Colonic mucosa (tissue), 4 donors: ENCODE data around the gene ICAM5. TPM values are rescaled to one million over a fixed set of nuclear protein-coding genes. Genes with fewer than 3 reads are reported as not detected.
"Not testable (repeated sequence)": the region's sequence is repeated elsewhere in the genome, so short reads cannot be mapped to it uniquely, and the experiment has no call there.

Source experiments
- DNase-seq: peaks from one replicate; pipeline ENCODE4 v3.0.0-alpha.2; 2020
- H3K27ac ChIP-seq: fragments of 200-600 bp; one replicate; pipeline ENCODE4 v1.8.0; 2021
- H3K27me3 ChIP-seq: fragments of 200-600 bp; one replicate; pipeline ENCODE4 v1.8.0; 2021
- H3K36me3 ChIP-seq: fragments of 200-600 bp; one replicate; pipeline ENCODE4 v1.8.0; 2021
- H3K4me1 ChIP-seq: fragments of 200-600 bp; one replicate; pipeline ENCODE4 v1.8.0; 2021; ENCODE audit warnings: mild to moderate bottlenecking
- H3K4me3 ChIP-seq: fragments of 200-600 bp; one replicate; pipeline ENCODE4 v1.8.0; 2021
- H3K9ac ChIP-seq, 2 donors: one replicate each; pipeline ENCODE4 v1.7.0; 2013; ENCODE audit warnings: control low read depth in 2 of 2, low read depth in 2 of 2, low read length in 2 of 2
- H3K9me3 ChIP-seq: fragments of 200-600 bp; one replicate; pipeline ENCODE4 v1.8.0; 2021
- intact Hi-C: fragments of 100-400 bp; cut with DNase I; formaldehyde crosslinking; loops from one replicate; pipeline ENCODE4 v1.14.1; 2022
- total RNA-seq, 2 donors: library from RNA; stranded (reverse); fragmentation: NEBNext Ultra II Directional in 1 of 2; extraction: Animal tissue kit (Norgen Biotek cat#: 25700) in 1 of 2; gene quantifications; one replicate each; pipeline ENCODE4 v1.2.1, GENCODE V29; 2021
- TF ChIP-seq, protein P1 (sequence below): fragments of 200-600 bp; IDR thresholded peaks from one replicate; pipeline ENCODE4 v1.8.0; 2022; ENCODE audit warnings: antibody characterized with exemption, mild to moderate bottlenecking
- donor health status: healthy.
- donor health status: DM: no; HTN: no; CAD: no.
- donor health status: DM: no; HTN: no; CAD: no.

ICAM5 gene
- total RNA-seq, 2 donors from 2014 or later = 0.74 to 1.3 TPM

DNA sequence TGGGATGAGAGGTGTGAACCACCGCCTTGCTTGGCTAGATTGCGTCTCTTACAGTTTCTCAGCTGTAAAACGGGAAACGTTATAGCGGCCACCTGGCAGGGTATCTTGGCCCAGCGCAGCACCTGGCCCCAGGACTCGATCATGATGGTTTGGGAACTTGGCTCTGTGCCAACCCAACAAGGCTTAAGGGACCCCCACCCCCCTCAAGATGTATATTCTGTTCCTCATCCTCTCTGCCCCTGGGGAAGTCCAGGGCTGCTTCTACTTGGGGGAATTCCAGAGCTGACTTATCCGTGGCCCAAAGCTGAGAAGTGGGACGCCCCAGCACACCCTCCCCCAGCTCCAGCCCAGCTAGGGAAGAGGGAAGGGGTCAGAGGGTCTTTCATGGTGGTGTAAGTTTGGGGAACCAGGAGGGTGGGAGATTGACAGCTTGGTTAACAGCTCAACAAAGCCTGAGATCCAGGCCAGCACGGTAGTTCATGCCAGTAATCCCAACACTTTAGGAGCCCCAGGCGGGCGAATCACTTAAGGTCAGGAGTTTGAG is 18.1 kb upstream of the ICAM5 start:
- DNase-seq = peak; percentile 45
- H3K9me3 ChIP-seq = no peaks in the 10 kb centered on the region
- H3K27me3 ChIP-seq = no peaks in the 10 kb centered on the region
- TF ChIP-seq, protein P1, sequence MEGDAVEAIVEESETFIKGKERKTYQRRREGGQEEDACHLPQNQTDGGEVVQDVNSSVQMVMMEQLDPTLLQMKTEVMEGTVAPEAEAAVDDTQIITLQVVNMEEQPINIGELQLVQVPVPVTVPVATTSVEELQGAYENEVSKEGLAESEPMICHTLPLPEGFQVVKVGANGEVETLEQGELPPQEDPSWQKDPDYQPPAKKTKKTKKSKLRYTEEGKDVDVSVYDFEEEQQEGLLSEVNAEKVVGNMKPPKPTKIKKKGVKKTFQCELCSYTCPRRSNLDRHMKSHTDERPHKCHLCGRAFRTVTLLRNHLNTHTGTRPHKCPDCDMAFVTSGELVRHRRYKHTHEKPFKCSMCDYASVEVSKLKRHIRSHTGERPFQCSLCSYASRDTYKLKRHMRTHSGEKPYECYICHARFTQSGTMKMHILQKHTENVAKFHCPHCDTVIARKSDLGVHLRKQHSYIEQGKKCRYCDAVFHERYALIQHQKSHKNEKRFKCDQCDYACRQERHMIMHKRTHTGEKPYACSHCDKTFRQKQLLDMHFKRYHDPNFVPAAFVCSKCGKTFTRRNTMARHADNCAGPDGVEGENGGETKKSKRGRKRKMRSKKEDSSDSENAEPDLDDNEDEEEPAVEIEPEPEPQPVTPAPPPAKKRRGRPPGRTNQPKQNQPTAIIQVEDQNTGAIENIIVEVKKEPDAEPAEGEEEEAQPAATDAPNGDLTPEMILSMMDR = no peak
- intact Hi-C loops = no loop called here
- peak overlapping the region; percentile 37 for H3K4me3 ChIP-seq
- H3K9ac ChIP-seq = peak overlapping the region; percentile 63 to 78
- H3K4me1 ChIP-seq = peaks cover 9% of the 10 kb centered on the region
- peak overlapping the region; percentile 81 for H3K27ac ChIP-seq
- H3K36me3 ChIP-seq = no peaks in the 10 kb centered on the region

DNA sequence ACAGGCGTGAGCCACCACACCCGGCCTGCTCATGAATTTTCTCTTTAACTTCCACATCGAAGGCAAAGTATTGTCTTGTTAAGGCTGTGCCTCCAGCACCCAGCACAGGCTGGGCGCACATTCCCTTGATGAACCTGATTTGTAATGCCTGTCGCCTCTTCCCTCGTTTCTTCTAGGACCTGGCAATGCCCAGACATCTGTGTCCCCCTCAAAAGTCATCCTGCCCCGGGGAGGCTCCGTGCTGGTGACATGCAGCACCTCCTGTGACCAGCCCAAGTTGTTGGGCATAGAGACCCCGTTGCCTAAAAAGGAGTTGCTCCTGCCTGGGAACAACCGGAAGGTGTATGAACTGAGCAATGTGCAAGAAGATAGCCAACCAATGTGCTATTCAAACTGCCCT is 15.2 kb upstream of the ICAM5 start:
- no peaks in the 10 kb centered on the region for H3K9me3 ChIP-seq
- no peak for DNase-seq
- no peak overlapping the region for H3K4me3 ChIP-seq
- H3K27me3 ChIP-seq = no peaks in the 10 kb centered on the region
- intact Hi-C loops = no loop called here
- H3K27ac ChIP-seq = no peak overlapping the region
- no peaks in the 10 kb centered on the region for H3K36me3 ChIP-seq
- TF ChIP-seq, protein P1 = no peak
- peaks cover 9% of the 10 kb centered on the region for H3K4me1 ChIP-seq
- no peak overlapping the region for H3K9ac ChIP-seq

DNA sequence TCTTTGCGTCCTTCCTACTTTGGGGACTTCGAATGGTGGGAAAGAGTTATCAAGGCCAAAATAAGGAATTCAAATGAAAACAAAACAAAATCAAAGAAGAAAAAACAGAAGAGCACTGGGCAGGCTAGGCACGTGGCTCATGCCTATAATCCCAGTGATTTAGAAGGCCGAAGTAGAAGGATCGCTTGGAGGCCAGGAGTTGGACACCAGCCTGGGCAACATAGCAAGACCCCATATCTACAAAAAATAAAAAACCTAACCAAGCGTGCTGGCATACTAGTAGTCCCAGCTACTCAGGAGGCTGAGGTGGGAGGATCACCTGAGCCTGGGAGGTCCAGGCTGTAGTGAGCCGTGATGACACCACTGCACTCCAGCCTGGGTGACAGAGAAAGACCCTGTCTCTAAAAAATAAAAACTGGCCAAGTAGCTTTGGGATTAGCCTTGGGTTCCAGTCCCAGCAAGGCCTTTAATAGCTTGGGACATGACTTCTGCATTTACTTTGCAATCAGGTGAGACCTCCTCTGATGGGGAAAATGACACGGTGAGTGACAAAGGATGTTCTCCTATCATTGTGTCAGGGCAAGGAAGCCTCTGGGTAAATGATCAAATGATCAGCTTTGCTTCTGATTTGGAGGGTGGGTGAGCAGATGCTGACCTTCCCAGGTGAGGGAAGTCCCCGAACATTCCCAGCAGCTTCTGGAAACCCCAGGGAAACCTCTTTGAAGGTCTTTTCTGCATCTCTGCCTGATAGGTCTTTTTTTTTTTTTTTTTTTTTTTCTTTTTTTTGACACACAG is 11.8 kb upstream of the ICAM5 start:
- intact Hi-C loops = no loop called here
- H3K36me3 ChIP-seq = no peaks in the 10 kb centered on the region
- no peaks in the 10 kb centered on the region for H3K27me3 ChIP-seq
- H3K27ac ChIP-seq = no peak overlapping the region
- no peak for DNase-seq
- no peak overlapping the region for H3K4me3 ChIP-seq
- H3K9ac ChIP-seq = no peak overlapping the region
- H3K9me3 ChIP-seq = no peaks in the 10 kb centered on the region
- H3K4me1 ChIP-seq = peaks cover 9% of the 10 kb centered on the region
- TF ChIP-seq, protein P1 = no peak

DNA sequence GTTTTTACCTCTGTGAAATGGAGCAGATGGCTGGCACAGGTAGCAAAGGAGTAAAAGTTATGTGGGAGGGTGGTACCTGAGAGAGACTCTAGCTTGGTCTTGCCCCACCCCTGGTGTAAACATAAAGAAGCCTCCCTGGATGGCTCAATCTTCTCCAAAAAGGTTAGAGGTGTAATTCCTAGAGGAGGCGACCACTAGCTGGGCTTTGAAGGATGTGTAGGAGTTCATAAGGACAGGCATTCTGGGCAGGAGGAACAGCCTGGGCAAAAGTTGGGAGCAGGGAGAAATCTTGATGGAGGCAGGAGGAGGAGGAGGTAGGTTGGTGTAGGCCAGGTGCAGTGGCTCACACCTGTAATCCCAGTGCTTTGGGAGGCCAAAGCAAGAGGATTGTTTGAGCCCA is 10.8 kb upstream of the ICAM5 start:
- H3K9me3 ChIP-seq = no peaks in the 10 kb centered on the region
- no peak overlapping the region for H3K4me3 ChIP-seq
- H3K27me3 ChIP-seq = no peaks in the 10 kb centered on the region
- intact Hi-C loops = no loop called here
- H3K27ac ChIP-seq = no peak overlapping the region
- TF ChIP-seq, protein P1 = no peak
- no peak overlapping the region for H3K9ac ChIP-seq
- H3K4me1 ChIP-seq = peaks cover 9% of the 10 kb centered on the region
- H3K36me3 ChIP-seq = no peaks in the 10 kb centered on the region
- DNase-seq = no peak

DNA sequence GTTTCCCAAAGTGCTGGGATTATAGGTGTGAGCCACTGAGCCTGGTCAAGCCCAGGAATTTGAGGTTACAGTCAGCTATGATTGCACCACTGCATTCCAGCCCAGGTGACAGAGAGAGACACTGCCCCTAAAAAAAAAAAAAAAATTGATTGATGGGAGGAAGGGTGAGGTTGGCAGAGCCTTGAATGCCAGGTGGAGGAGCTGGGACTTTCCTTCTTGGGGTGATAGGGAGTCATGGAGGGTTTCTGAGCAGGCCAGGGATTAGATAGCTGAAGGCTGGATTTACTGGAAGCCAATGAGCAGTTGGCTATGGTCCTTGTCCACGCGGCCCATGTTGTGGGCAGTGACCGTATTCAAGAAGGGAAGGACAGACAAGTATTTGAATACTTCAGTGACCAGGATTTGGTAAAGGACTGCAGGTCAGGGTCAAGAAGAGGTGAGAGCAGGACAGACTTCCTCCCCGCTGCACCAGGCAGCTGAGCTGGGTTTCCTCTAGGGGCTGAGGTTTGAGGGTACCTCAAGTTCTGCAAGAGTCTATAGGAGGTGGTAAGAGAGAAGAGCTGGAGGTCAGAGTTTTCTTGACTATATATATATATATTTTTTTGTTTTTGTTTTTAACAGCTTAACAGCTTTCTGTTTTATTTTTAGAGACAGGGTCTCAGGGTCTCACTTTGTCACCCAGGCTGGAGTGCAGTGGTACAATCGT is 9.9 kb upstream of the ICAM5 start:
- no peaks in the 10 kb centered on the region for H3K36me3 ChIP-seq
- peaks cover 3% of the 10 kb centered on the region for H3K4me1 ChIP-seq
- no peaks in the 10 kb centered on the region for H3K27me3 ChIP-seq
- no peak overlapping the region for H3K9ac ChIP-seq
- TF ChIP-seq, protein P1 = no peak
- no peak overlapping the region for H3K4me3 ChIP-seq
- H3K9me3 ChIP-seq = no peaks in the 10 kb centered on the region
- no peak for DNase-seq
- H3K27ac ChIP-seq = no peak overlapping the region
- intact Hi-C loops = no loop called here

DNA sequence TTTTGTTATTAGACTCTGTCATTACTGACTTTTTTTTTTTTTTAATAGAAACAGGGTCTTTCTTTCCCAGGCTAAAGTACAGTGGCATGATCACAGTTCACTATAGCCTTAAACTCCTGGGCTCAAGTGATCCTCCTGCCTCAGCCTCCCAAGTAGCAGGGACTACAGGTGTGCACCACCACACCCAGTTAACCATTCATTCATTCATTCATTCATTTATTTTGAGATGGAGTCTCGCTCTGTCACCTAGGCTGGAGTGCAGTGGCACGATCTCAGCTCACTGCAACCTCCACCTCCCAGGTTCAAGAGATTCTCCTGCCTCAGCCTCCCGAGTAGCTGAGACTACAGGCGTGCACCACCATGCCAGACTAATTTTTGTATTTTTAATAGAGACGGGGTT is 7.7 kb upstream of the ICAM5 start:
- intact Hi-C loops, DNase-seq: not testable (repeated sequence)

More for the DNA sequence above, 7.7 kb upstream of the ICAM5 start:
- not testable (repeated sequence) for H3K4me1 ChIP-seq, H3K9ac ChIP-seq, H3K9me3 ChIP-seq, H3K27ac ChIP-seq, H3K27me3 ChIP-seq, H3K36me3 ChIP-seq, H3K4me3 ChIP-seq
